ENCODE data around the gene PWWP2A.
A peak's percentile ranks its signal among the peaks of the same experiment; 100 is the strongest.

Gene PWWP2A

GRCh38 chr5:160129841-160130240, 10.6 kb upstream of the PWWP2A start:
- no peak for DNase-seq

GRCh38 chr5:160128632-160129031, 9.4 kb upstream of the PWWP2A start:
- no peak for DNase-seq

- no peak for DNase-seq
These were observed 636 bp upstream of the PWWP2A start for GRCh38 chr5:160119905-160120266.

GRCh38 chr5:160118349-160119141, 705 bp downstream of the PWWP2A start:
- DNase-seq: peak; percentile 46

- DNase-seq: no peak
These were observed 2.3 kb downstream of the PWWP2A start for GRCh38 chr5:160116991-160117390.

- DNase-seq: no peak
These were observed 11.1 kb downstream of the PWWP2A start for GRCh38 chr5:160108124-160108523.

- no peak for DNase-seq
These were observed 13.4 kb downstream of the PWWP2A start for GRCh38 chr5:160105686-160106360.

- no peak for DNase-seq
These were observed 21.3 kb downstream of the PWWP2A start for GRCh38 chr5:160097991-160098390.

- no peak for DNase-seq
These were observed 23.1 kb downstream of the PWWP2A start for GRCh38 chr5:160096178-160096577.

GRCh38 chr5:160092960-160093707, 26.1 kb downstream of the PWWP2A start:
- no peak for DNase-seq

- no peak for DNase-seq
These were observed 26.7 kb downstream of the PWWP2A start for GRCh38 chr5:160092514-160092913.

- no peak for DNase-seq
These were observed 29.2 kb downstream of the PWWP2A start for GRCh38 chr5:160090059-160090458.

- DNase-seq: no peak
These were observed 29.7 kb downstream of the PWWP2A start for GRCh38 chr5:160089531-160089930.

GRCh38 chr5:160088805-160089204, 30.4 kb downstream of the PWWP2A start:
- DNase-seq: no peak

GRCh38 chr5:160087199-160087598, 32.1 kb downstream of the PWWP2A start:
- no peak for DNase-seq

GRCh38 chr5:160084144-160084543, 35.1 kb downstream of the PWWP2A start:
- DNase-seq: no peak

- no peak for DNase-seq
These were observed 35.7 kb downstream of the PWWP2A start for GRCh38 chr5:160083501-160083900.

GRCh38 chr5:160082614-160083500, 36.4 kb downstream of the PWWP2A start:
- DNase-seq: no peak

- DNase-seq: no peak
These were observed 37.8 kb downstream of the PWWP2A start for GRCh38 chr5:160081495-160081894.

GRCh38 chr5:160079753-160080152, 39.5 kb downstream of the PWWP2A start:
- DNase-seq: no peak

- no peak for DNase-seq
These were observed 42.3 kb downstream of the PWWP2A start for GRCh38 chr5:160076997-160077396.

- no peak for DNase-seq
These were observed 44.2 kb downstream of the PWWP2A start for GRCh38 chr5:160075073-160075472.

GRCh38 chr5:160071916-160072315, 47.3 kb downstream of the PWWP2A start:
- DNase-seq: no peak
